GM23338 (cell line): ENCODE data around the gene ACAT2.
"Not testable (repeated sequence)": the region's sequence is repeated elsewhere in the genome, so short reads cannot be mapped to it uniquely, and the experiment has no call there.

ENCODE experiments used
- EZH2 ChIP-seq: fragments of 200-600 bp; sonication (generic); IDR thresholded peaks from one replicate; pipeline ENCODE4 v1.8.0; 2017; ENCODE audit warnings: antibody characterized with exemption, mild to moderate bottlenecking, low read depth; ENCODE audit not compliant: unreplicated experiment
- EZH2phosphoT487 ChIP-seq: fragments of 200-600 bp; sonication (generic); IDR thresholded peaks from one replicate; pipeline ENCODE4 v1.8.1; 2018; ENCODE audit warnings: antibody characterized with exemption; ENCODE audit not compliant: unreplicated experiment
- POLR2AphosphoS5 ChIP-seq: IDR thresholded peaks from 2 replicates; pipeline ENCODE4 v1.6.1; 2016; ENCODE audit warnings: antibody characterized with exemption, low read depth
- TF ChIP-seq, protein P1 (sequence below), 2 experiments: fragments of 200-600 bp in 1 of 2; sonication (generic) in 1 of 2; conservative IDR thresholded peaks; 2 replicates each; pipeline versions ENCODE4 v1.5.1 to v1.6.1; 2016 to 2017; ENCODE audit warnings: antibody characterized with exemption in 2 of 2, low read depth in 2 of 2, mild to moderate bottlenecking in 2 of 2, moderate library complexity in 1 of 2
- TF ChIP-seq, protein P2 (sequence below): IDR thresholded peaks from one replicate; pipeline ENCODE4 v1.6.1; 2018; ENCODE audit warnings: antibody characterized with exemption; ENCODE audit not compliant: unreplicated experiment

DNA sequence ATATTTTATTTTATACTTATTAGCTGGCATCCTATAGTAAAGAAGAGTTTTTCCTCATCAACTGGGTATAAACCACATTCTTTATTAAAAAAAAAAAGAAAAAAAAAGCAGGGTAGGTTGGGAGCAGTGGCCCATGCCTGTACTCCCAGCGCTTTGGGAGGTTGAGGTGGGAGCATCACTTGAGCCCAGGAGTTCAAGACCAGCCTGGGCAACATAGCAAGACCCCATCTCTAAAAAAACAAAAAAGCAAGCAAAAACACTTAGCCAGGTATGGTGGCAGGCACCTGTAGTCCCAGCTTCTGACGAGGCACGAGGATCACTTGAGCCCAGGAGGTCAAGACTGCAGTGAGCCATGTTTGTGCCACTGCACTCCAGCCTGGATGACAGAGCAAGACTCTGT, 39.9 kb upstream of the ACAT2 start:
- TF ChIP-seq, protein P1, sequence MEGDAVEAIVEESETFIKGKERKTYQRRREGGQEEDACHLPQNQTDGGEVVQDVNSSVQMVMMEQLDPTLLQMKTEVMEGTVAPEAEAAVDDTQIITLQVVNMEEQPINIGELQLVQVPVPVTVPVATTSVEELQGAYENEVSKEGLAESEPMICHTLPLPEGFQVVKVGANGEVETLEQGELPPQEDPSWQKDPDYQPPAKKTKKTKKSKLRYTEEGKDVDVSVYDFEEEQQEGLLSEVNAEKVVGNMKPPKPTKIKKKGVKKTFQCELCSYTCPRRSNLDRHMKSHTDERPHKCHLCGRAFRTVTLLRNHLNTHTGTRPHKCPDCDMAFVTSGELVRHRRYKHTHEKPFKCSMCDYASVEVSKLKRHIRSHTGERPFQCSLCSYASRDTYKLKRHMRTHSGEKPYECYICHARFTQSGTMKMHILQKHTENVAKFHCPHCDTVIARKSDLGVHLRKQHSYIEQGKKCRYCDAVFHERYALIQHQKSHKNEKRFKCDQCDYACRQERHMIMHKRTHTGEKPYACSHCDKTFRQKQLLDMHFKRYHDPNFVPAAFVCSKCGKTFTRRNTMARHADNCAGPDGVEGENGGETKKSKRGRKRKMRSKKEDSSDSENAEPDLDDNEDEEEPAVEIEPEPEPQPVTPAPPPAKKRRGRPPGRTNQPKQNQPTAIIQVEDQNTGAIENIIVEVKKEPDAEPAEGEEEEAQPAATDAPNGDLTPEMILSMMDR (conservative IDR thresholded peaks at IDR 0.05; ENCODE audit: low read depth in 2 of 2): not testable (repeated sequence)
- not testable (repeated sequence) for TF ChIP-seq POLR2AphosphoS5, EZH2phosphoT487, EZH2
- TF ChIP-seq, protein P2, sequence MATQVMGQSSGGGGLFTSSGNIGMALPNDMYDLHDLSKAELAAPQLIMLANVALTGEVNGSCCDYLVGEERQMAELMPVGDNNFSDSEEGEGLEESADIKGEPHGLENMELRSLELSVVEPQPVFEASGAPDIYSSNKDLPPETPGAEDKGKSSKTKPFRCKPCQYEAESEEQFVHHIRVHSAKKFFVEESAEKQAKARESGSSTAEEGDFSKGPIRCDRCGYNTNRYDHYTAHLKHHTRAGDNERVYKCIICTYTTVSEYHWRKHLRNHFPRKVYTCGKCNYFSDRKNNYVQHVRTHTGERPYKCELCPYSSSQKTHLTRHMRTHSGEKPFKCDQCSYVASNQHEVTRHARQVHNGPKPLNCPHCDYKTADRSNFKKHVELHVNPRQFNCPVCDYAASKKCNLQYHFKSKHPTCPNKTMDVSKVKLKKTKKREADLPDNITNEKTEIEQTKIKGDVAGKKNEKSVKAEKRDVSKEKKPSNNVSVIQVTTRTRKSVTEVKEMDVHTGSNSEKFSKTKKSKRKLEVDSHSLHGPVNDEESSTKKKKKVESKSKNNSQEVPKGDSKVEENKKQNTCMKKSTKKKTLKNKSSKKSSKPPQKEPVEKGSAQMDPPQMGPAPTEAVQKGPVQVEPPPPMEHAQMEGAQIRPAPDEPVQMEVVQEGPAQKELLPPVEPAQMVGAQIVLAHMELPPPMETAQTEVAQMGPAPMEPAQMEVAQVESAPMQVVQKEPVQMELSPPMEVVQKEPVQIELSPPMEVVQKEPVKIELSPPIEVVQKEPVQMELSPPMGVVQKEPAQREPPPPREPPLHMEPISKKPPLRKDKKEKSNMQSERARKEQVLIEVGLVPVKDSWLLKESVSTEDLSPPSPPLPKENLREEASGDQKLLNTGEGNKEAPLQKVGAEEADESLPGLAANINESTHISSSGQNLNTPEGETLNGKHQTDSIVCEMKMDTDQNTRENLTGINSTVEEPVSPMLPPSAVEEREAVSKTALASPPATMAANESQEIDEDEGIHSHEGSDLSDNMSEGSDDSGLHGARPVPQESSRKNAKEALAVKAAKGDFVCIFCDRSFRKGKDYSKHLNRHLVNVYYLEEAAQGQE: not testable (repeated sequence)
